Measurements from ENCODE around the gene PBX3.

Gene PBX3

DNA sequence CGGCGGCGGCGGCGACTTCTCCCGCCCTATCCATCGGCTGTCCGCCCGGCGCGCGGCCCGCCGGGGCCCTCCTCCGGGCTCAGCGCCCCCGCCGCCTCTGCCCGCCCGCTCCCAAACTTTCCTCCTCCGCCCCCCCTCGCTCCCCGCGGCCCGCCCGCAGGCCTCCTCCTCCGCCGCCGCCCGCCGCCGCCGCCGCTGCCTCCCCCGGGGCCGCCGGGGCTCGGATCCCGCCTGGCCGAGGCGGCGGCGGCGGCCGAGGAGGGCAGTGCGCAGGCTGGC, 460 bp upstream of the PBX3 start:
- TF ChIP-seq CTCF (IDR thresholded peaks at IDR 0.05; ENCODE audit: control insufficient read depth, insufficient read depth, low read depth, low read length, missing control alignments) = no peak
- H3K4me3 ChIP-seq (ENCODE audit: control insufficient read depth, low read depth, low read length) = peak overlapping the region; percentile 64
- no peak for DNase-seq (ENCODE audit: low read depth)

GRCh38 chr9:125747765-125748445, 732 bp downstream of the PBX3 start:
- TF ChIP-seq CTCF (IDR thresholded peaks at IDR 0.05; ENCODE audit: control insufficient read depth, insufficient read depth, low read depth, low read length, missing control alignments) = no peak
- peak overlapping the region; percentile 64 for H3K4me3 ChIP-seq (ENCODE audit: control insufficient read depth, low read depth, low read length)
- no peak for DNase-seq (ENCODE audit: low read depth)

DNA sequence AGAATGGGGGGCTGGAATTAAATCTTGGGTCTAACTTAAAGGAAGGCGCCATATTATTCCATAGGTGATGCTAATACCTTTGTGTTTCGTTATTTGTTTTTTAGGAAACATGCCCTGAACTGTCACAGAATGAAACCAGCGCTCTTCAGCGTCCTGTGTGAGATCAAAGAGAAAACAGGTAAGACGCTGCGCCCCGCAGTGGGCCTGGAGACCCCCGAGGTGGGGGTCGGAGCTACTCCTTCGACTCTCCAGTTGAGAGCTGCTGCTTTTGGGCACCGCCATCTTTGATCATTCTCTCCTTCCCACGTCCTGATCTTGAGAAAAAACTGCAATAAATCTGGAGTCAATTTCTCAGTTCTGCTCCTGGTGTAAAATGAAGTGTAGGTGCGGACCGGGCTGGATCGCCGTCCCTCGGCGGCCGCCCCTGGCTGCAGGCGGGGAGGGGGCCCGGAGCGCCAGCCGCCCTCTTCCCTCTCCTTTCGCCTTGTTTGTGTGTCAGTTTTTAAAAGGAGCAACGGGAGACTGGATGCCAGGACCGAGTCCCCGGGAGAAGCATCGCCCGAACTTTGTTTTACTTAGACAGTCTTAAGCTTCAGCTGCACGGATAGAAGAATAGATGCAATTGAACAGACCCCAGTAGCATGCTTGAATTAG, 1.4 kb downstream of the PBX3 start:
- TF ChIP-seq CTCF (IDR thresholded peaks at IDR 0.05; ENCODE audit: control insufficient read depth, insufficient read depth, low read depth, low read length, missing control alignments) = no peak
- no peak for DNase-seq (ENCODE audit: low read depth)
- H3K4me3 ChIP-seq (ENCODE audit: control insufficient read depth, low read depth, low read length) = peak overlapping the region; percentile 64

DNA sequence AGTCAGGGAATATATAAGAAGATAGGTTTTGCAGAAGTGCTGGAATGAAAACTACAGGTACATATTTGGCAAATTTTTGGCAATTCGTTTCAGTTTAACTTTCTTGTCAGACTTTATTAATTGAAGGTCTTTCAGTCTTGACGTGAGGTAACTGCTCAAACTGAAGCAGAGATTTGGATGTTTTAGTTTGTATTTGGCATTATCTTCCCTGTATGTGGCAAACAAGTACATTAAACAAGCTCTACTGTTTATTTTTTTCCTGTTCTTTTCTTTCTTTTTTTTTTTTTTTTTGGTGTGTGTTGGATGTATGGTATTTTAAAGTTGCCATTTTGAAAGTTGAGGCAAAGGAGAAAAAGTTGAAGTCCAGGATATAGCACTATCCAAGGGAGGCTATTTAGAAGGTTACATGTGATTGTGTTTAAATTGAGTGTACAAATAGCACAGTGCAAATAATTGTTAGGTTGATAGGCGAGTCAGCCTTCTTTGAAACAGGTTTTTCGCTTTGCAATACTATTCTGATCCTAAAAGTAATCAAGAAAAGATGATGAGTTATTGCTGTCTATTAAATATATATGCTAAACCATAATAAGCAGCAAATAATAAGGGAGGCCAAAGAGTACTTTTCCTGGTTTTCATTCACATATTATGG, 2.2 kb downstream of the PBX3 start:
- TF ChIP-seq CTCF (IDR thresholded peaks at IDR 0.05; ENCODE audit: control insufficient read depth, insufficient read depth, low read depth, low read length, missing control alignments) = no peak
- peak overlapping the region; percentile 64; the same call in 1 of the 2 replicates for H3K4me3 ChIP-seq (ENCODE audit: control insufficient read depth, low read depth, low read length)
- DNase-seq (ENCODE audit: low read depth) = no peak

- no peak for TF ChIP-seq CTCF (IDR thresholded peaks at IDR 0.05; ENCODE audit: control insufficient read depth, insufficient read depth, low read depth, low read length, missing control alignments)
- no peak overlapping the region for H3K4me3 ChIP-seq (ENCODE audit: control insufficient read depth, low read depth, low read length)
- no peak for DNase-seq (ENCODE audit: low read depth)
These were observed 2.9 kb downstream of the PBX3 start for GRCh38 chr9:125749951-125750626.

- H3K4me3 ChIP-seq (ENCODE audit: control insufficient read depth, low read depth, low read length) = no peak overlapping the region
- no peak for TF ChIP-seq CTCF (IDR thresholded peaks at IDR 0.05; ENCODE audit: control insufficient read depth, insufficient read depth, low read depth, low read length, missing control alignments)
- DNase-seq (ENCODE audit: low read depth) = no peak
These were observed 3.4 kb downstream of the PBX3 start for GRCh38 chr9:125750627-125751011.
